PC-3 (cell line): ENCODE measurements around the gene EME2. TPM values are rescaled to one million over a fixed set of nuclear protein-coding genes. Genes with fewer than 3 reads are reported as not detected.

Experiments
- ATAC-seq: fragments of 200-7000 bp; cut with Tn5 transposase; 2 replicates; pipeline ENCODE4 v1.9.1; 2020; ENCODE audit warnings: mild to moderate bottlenecking, moderate library complexity
- BruUV-seq: library from RNA; stranded (reverse); fragments of 400-500 nt; replicated peaks from 2 replicates; lab custom pipeline; 2021; lab: Mats Ljungman, UMichigan
- CTCF ChIA-PET: fragments of 300-600 bp; sonication (Branson Sonifier 250); formaldehyde crosslinking; loops from one replicate; lab custom pipeline; 2022; ENCODE audit warnings: antibody characterized with exemption; lab: Charles Lee
- POLR2A ChIA-PET: fragments of 300-600 bp; sonication (Branson Sonifier 250); formaldehyde crosslinking; loops from one replicate; lab custom pipeline; 2022; ENCODE audit warnings: antibody characterized with exemption; ENCODE audit not compliant: unreplicated experiment; lab: Charles Lee
- DNase-seq: peaks from one replicate; pipeline ENCODE4 v3.0.0-alpha.2; 2015
- H2AFZ ChIP-seq: fragments of 300-600 bp; sonication (generic); 2 replicates; pipeline ENCODE4 v1.6.0; 2016; ENCODE audit warnings: antibody characterized with exemption, low read length
- H3F3A ChIP-seq: fragments of 300-600 bp; sonication (generic); one replicate; pipeline ENCODE4 v1.6.0; 2017; ENCODE audit warnings: antibody characterized with exemption, low read length, control low read depth, mild to moderate bottlenecking; ENCODE audit not compliant: unreplicated experiment
- H3K27ac ChIP-seq: fragments of 300-600 bp; sonication (generic); 2 replicates; pipeline ENCODE4 v1.5.1; 2016; ENCODE audit warnings: mild to moderate bottlenecking, low read length
- H3K27me3 ChIP-seq: fragments of 300-600 bp; sonication (generic); 2 replicates; pipeline ENCODE4 v1.6.1; 2016; ENCODE audit warnings: low read length, mixed read lengths
- H3K36me3 ChIP-seq: fragments of 300-600 bp; sonication (generic); 2 replicates; pipeline ENCODE4 v1.6.1; 2016; ENCODE audit warnings: low read depth, mixed run types, low read length, mixed read lengths
- H3K4me1 ChIP-seq: fragments of 300-600 bp; sonication (generic); 2 replicates; pipeline ENCODE4 v1.5.1; 2016; ENCODE audit warnings: low read length; ENCODE audit not compliant: insufficient read depth
- H3K4me2 ChIP-seq: fragments of 300-600 bp; sonication (generic); 2 replicates; pipeline ENCODE4 v1.6.0; 2016; ENCODE audit warnings: low read length
- H3K4me3 ChIP-seq: fragments of 300-600 bp; sonication (generic); 2 replicates; pipeline ENCODE4 v1.5.1; 2016; ENCODE audit warnings: mild to moderate bottlenecking, low read length, mixed read lengths
- H3K79me2 ChIP-seq: fragments of 300-600 bp; sonication (generic); 2 replicates; pipeline ENCODE4 v1.6.1; 2017; ENCODE audit warnings: low read length, mixed read lengths
- H3K9ac ChIP-seq: fragments of 300-600 bp; sonication (generic); 2 replicates; pipeline ENCODE4 v1.6.0; 2016; ENCODE audit warnings: mild to moderate bottlenecking, low read length
- H3K9me2 ChIP-seq: fragments of 300-600 bp; sonication (generic); replicated peaks from 2 replicates; pipeline ENCODE4 v1.6.1; 2016; ENCODE audit warnings: mixed run types, low read length, mixed read lengths
- H3K9me3 ChIP-seq: fragments of 300-600 bp; sonication (generic); 2 replicates; pipeline ENCODE4 v1.6.1; 2016; ENCODE audit warnings: low read length, mixed read lengths
- H4K20me1 ChIP-seq: fragments of 300-600 bp; sonication (generic); 2 replicates; pipeline ENCODE4 v1.6.1; 2016; ENCODE audit warnings: low read length, mixed read lengths
- CTCF ChIP-seq: fragments of 300-600 bp; sonication (generic); conservative IDR thresholded peaks from 2 replicates; pipeline ENCODE4 v1.5.1; 2017; ENCODE audit warnings: antibody characterized with exemption, low read depth, mild to moderate bottlenecking, low read length
- EZH2 ChIP-seq: fragments of 300-600 bp; sonication (generic); IDR thresholded peaks from one replicate; pipeline ENCODE4 v1.6.1; 2017; ENCODE audit warnings: antibody characterized with exemption, mild to moderate bottlenecking, low read length; ENCODE audit not compliant: unreplicated experiment
- EZH2phosphoT487 ChIP-seq: fragments of 300-600 bp; sonication (generic); IDR thresholded peaks from 2 replicates; pipeline ENCODE4 v1.6.1; 2018; ENCODE audit warnings: mild to moderate bottlenecking, antibody characterized with exemption, low read length, borderline replicate concordance
- intact Hi-C: fragments of 100-400 bp; cut with micrococcal nuclease; formaldehyde crosslinking; loops from 2 replicates; pipeline ENCODE4 v1.9.0; 2023
- total RNA-seq: library from RNA; depleted of rRNA; stranded (reverse); fragments of >200 nt; gene quantifications from 2 replicates; pipeline ENCODE4 v1.2.3, GENCODE V29; 2014

The EME2 gene
- total RNA-seq, 1 experiment from 2014 or later = 12.5 TPM

- no peak overlapping the region for H3K27ac ChIP-seq
- H3K4me3 ChIP-seq = no peak overlapping the region
- BruUV-seq = no TSS peak
- peaks cover 6% of the 10 kb centered on the region; the same call in 1 of the 2 replicates for H3K4me1 ChIP-seq
- ChIA-PET CTCF (no interaction called here), POLR2A (no interaction called here)
- no peaks in the 10 kb centered on the region for H3K9me3 ChIP-seq
- H3K27me3 ChIP-seq = no peaks in the 10 kb centered on the region
- peaks cover 17% of the 10 kb centered on the region for H3K79me2 ChIP-seq
- intact Hi-C loops = no loop called here
- no peak for TF ChIP-seq EZH2phosphoT487
- no peak for TF ChIP-seq EZH2
- no peak for TF ChIP-seq CTCF
- ATAC-seq = no peak
- H3K4me2 ChIP-seq = no peak overlapping the region
- no peaks in the 10 kb centered on the region for H3K9me2 ChIP-seq
- no peaks in the 10 kb centered on the region for H3F3A ChIP-seq
- H4K20me1 ChIP-seq = no peaks in the 10 kb centered on the region
- no peaks in the 10 kb centered on the region for H3K36me3 ChIP-seq
- no peak overlapping the region for H2AFZ ChIP-seq
- no peak for DNase-seq
- H3K9ac ChIP-seq = no peak overlapping the region
Observed at GRCh38 chr16:1727651-1728624, 44.7 kb upstream of the EME2 start.

- Histone ChIP-seq H3K9me2 (no peaks in the 10 kb centered on the region), H3K27me3 (no peaks in the 10 kb centered on the region), H3K36me3 (no peaks in the 10 kb centered on the region), H3K9ac (no peak overlapping the region), H4K20me1 (no peaks in the 10 kb centered on the region), H3K4me1 (no peaks in the 10 kb centered on the region), H3F3A (no peaks in the 10 kb centered on the region), H3K79me2 (peaks cover 6% of the 10 kb centered on the region; the same call in 1 of the 2 replicates), H2AFZ (no peak overlapping the region), H3K4me2 (no peak overlapping the region), H3K4me3 (no peak overlapping the region), H3K9me3 (no peaks in the 10 kb centered on the region), H3K27ac (no peak overlapping the region)
- no peak for ATAC-seq
- ChIA-PET POLR2A (no interaction called here), CTCF (no interaction called here)
- intact Hi-C loops = no loop called here
- BruUV-seq = no TSS peak
- DNase-seq = no peak
- TF ChIP-seq CTCF = no peak
- TF ChIP-seq EZH2 = no peak
- TF ChIP-seq EZH2phosphoT487 = no peak
Observed at GRCh38 chr16:1729026-1729425, 43.6 kb upstream of the EME2 start.

GRCh38 chr16:1729445-1729844 lies 43.2 kb upstream of the EME2 start:
- Histone ChIP-seq H3K9me2 (no peaks in the 10 kb centered on the region), H3K27me3 (no peaks in the 10 kb centered on the region), H3K36me3 (0 out of 2 replicates have a peak, but pooled peaks cover under 1% of the 10 kb centered on the region), H3K79me2 (peaks cover 2% of the 10 kb centered on the region; the same call in 1 of the 2 replicates), H2AFZ (no peak overlapping the region), H3K9ac (no peak overlapping the region), H3K9me3 (no peaks in the 10 kb centered on the region), H3K4me1 (no peaks in the 10 kb centered on the region), H3K4me2 (no peak overlapping the region), H4K20me1 (no peaks in the 10 kb centered on the region), H3K27ac (no peak overlapping the region), H3K4me3 (no peak overlapping the region), H3F3A (no peaks in the 10 kb centered on the region)
- no TSS peak for BruUV-seq
- ChIA-PET CTCF (no interaction called here), POLR2A (no interaction called here)
- TF ChIP-seq CTCF = no peak
- no peak for TF ChIP-seq EZH2
- DNase-seq (no peak), ATAC-seq (no peak)
- intact Hi-C loops = no loop called here
